Glutamatergic neuron (in vitro differentiated cells): Measurements from ENCODE around the gene GRIK3. TPM values are rescaled to one million over a fixed set of nuclear protein-coding genes. Genes with fewer than 3 reads are reported as not detected.

Experiments
- DNase-seq: peaks from one replicate; pipeline ENCODE4 v3.0.0; 2022
- H3K27ac Mint-ChIP-seq: one replicate; pipeline ENCODE4 v1.8.0; 2020; ENCODE audit warnings: mild to moderate bottlenecking, mixed read lengths, inconsistent platforms; ENCODE audit not compliant: unreplicated experiment
- H3K27me3 Mint-ChIP-seq: one replicate; pipeline ENCODE4 v1.8.0; 2020; ENCODE audit warnings: mild to moderate bottlenecking, moderate library complexity, mixed read lengths, inconsistent platforms; ENCODE audit not compliant: unreplicated experiment
- H3K36me3 Mint-ChIP-seq: one replicate; pipeline ENCODE4 v1.8.0; 2020; ENCODE audit warnings: mild to moderate bottlenecking, mixed read lengths, inconsistent platforms; ENCODE audit not compliant: unreplicated experiment
- H3K4me1 Mint-ChIP-seq: one replicate; pipeline ENCODE4 v1.8.0; 2020; ENCODE audit warnings: mild to moderate bottlenecking, low read depth, mixed read lengths, inconsistent platforms; ENCODE audit not compliant: unreplicated experiment
- H3K4me3 Mint-ChIP-seq: one replicate; pipeline ENCODE4 v1.8.0; 2020; ENCODE audit warnings: mild to moderate bottlenecking, mixed read lengths, inconsistent platforms; ENCODE audit not compliant: unreplicated experiment
- H3K9me3 Mint-ChIP-seq: one replicate; pipeline ENCODE4 v1.8.0; 2020; ENCODE audit warnings: mild to moderate bottlenecking, moderate library complexity, mixed read lengths, inconsistent platforms; ENCODE audit not compliant: unreplicated experiment
- CTCF ChIP-seq: fragments of 200-600 bp; sonication (generic); IDR thresholded peaks from one replicate; pipeline ENCODE4 v1.5.0; 2021; ENCODE audit not compliant: partially characterized antibody, unreplicated experiment
- total RNA-seq: library from RNA; stranded (reverse); fragmentation: NEBNext Ultra II Directional; extraction: Animal tissue kit (Norgen Biotek cat#: 25700); gene quantifications from one replicate; pipeline ENCODE4 v1.2.1, GENCODE V29; 2021; ENCODE audit not compliant: unreplicated experiment

The GRIK3 gene
- total RNA-seq, 1 donor from 2014 or later = 60.1 TPM

GRCh38 chr1:36829961-36830360, 204.4 kb downstream of the GRIK3 start:
- H3K27ac Mint-ChIP-seq = no peak overlapping the region
- DNase-seq = no peak
- H3K27me3 Mint-ChIP-seq = peaks cover 10% of the 10 kb centered on the region
- H3K9me3 Mint-ChIP-seq = peaks cover 5% of the 10 kb centered on the region
- H3K36me3 Mint-ChIP-seq = no peaks in the 10 kb centered on the region
- TF ChIP-seq CTCF = no peak
- no peak overlapping the region for H3K4me3 Mint-ChIP-seq
- H3K4me1 Mint-ChIP-seq = peaks cover 5% of the 10 kb centered on the region

- no peak for DNase-seq
- peaks cover 10% of the 10 kb centered on the region for H3K27me3 Mint-ChIP-seq
- TF ChIP-seq CTCF = no peak
- no peak overlapping the region for H3K4me3 Mint-ChIP-seq
- peaks cover 3% of the 10 kb centered on the region for H3K9me3 Mint-ChIP-seq
- no peak overlapping the region for H3K27ac Mint-ChIP-seq
- H3K4me1 Mint-ChIP-seq = peaks cover 5% of the 10 kb centered on the region
- H3K36me3 Mint-ChIP-seq = no peaks in the 10 kb centered on the region
These were observed 205.2 kb downstream of the GRIK3 start for GRCh38 chr1:36829066-36829465.

GRCh38 chr1:36825226-36825625, 209.1 kb downstream of the GRIK3 start:
- H3K27ac Mint-ChIP-seq = no peak overlapping the region

GRCh38 chr1:36824390-36824861, 209.9 kb downstream of the GRIK3 start:
- peaks cover 5% of the 10 kb centered on the region for H3K9me3 Mint-ChIP-seq
- DNase-seq = no peak
- no peaks in the 10 kb centered on the region for H3K4me1 Mint-ChIP-seq
- H3K27ac Mint-ChIP-seq = no peak overlapping the region
- H3K4me3 Mint-ChIP-seq = no peak overlapping the region
- H3K27me3 Mint-ChIP-seq = peaks cover 6% of the 10 kb centered on the region
- TF ChIP-seq CTCF = no peak
- peaks cover 6% of the 10 kb centered on the region for H3K36me3 Mint-ChIP-seq

More at GRCh38 chr1:36825226-36825625, 209.1 kb downstream of the GRIK3 start:
- TF ChIP-seq CTCF = no peak
- no peak overlapping the region for H3K4me3 Mint-ChIP-seq
- no peaks in the 10 kb centered on the region for H3K4me1 Mint-ChIP-seq
- no peak for DNase-seq
- H3K27me3 Mint-ChIP-seq = peaks cover 6% of the 10 kb centered on the region
- peaks cover 6% of the 10 kb centered on the region for H3K36me3 Mint-ChIP-seq
- peaks cover 5% of the 10 kb centered on the region for H3K9me3 Mint-ChIP-seq

- H3K4me1 Mint-ChIP-seq = no peaks in the 10 kb centered on the region
- H3K27ac Mint-ChIP-seq = no peak overlapping the region
- TF ChIP-seq CTCF = no peak
- H3K4me3 Mint-ChIP-seq = no peak overlapping the region
- H3K36me3 Mint-ChIP-seq = peaks cover 6% of the 10 kb centered on the region
- no peak for DNase-seq
- H3K9me3 Mint-ChIP-seq = peaks cover 5% of the 10 kb centered on the region
- H3K27me3 Mint-ChIP-seq = peaks cover 9% of the 10 kb centered on the region
These were observed 211.7 kb downstream of the GRIK3 start for GRCh38 chr1:36822648-36823047.
